Measurements from ENCODE around the gene AP1S2. TPM values are rescaled to one million over a fixed set of nuclear protein-coding genes. Genes with fewer than 3 reads are reported as not detected.

The AP1S2 gene
- total and polyA plus RNA-seq, 2 donors: 38.7 to 45.8 TPM

- 98% methylated on average over 5 of the region's 5 CpGs for WGBS
- Histone ChIP-seq H3K27me3 (ENCODE audit: control insufficient read depth in 2 of 2, insufficient read depth in 1 of 2, low read length in 1 of 2) (no peaks in the 10 kb centered on the region), H3K4me1 (ENCODE audit: control insufficient read depth in 2 of 2, insufficient read depth in 2 of 2, low read length in 2 of 2) (no peaks in the 10 kb centered on the region), H3K4me3 (ENCODE audit: low read length in 2 of 2) (no peak overlapping the region), H3K27ac (ENCODE audit: low read depth in 1 of 2, low read length in 1 of 2) (no peak overlapping the region), H3K36me3 (ENCODE audit: control insufficient read depth in 2 of 2, insufficient read depth in 2 of 2, low read length in 1 of 2) (peaks cover 7 to 36% of the 10 kb centered on the region in 2 donors), H3K9me3 (ENCODE audit: control insufficient read depth in 2 of 2, insufficient read depth in 1 of 2, low read length in 1 of 2) (no peaks in the 10 kb centered on the region)
- no peak for DNase-seq (ENCODE audit: low read depth in 6 of 9, low spot score in 9 of 9)
Observed at GRCh38 chrX:15825936-15826335, 28.7 kb downstream of the AP1S2 start.

GRCh38 chrX:15822922-15823321, 31.7 kb downstream of the AP1S2 start:
- no peak overlapping the region for H3K27ac ChIP-seq (ENCODE audit: low read depth in 1 of 2, low read length in 1 of 2)

GRCh38 chrX:15820106-15821073, 34.2 kb downstream of the AP1S2 start:
- H3K27me3 ChIP-seq (ENCODE audit: control insufficient read depth in 2 of 2, insufficient read depth in 1 of 2, low read length in 1 of 2): no peaks in the 10 kb centered on the region
- no peak for DNase-seq (ENCODE audit: low read depth in 6 of 9, low spot score in 9 of 9)
- peaks cover 0 to 8% of the 10 kb centered on the region in 2 donors for H3K4me1 ChIP-seq (ENCODE audit: control insufficient read depth in 2 of 2, insufficient read depth in 2 of 2, low read length in 2 of 2)
- H3K4me3 ChIP-seq (ENCODE audit: low read length in 2 of 2): no peak overlapping the region
- no peaks in the 10 kb centered on the region for H3K9me3 ChIP-seq (ENCODE audit: control insufficient read depth in 2 of 2, insufficient read depth in 1 of 2, low read length in 1 of 2)
- no peak overlapping the region for H3K27ac ChIP-seq (ENCODE audit: low read depth in 1 of 2, low read length in 1 of 2)
- peaks cover 11 to 69% of the 10 kb centered on the region in 2 donors for H3K36me3 ChIP-seq (ENCODE audit: control insufficient read depth in 2 of 2, insufficient read depth in 2 of 2, low read length in 1 of 2)
- WGBS: 88% methylated on average over 14 of the region's 14 CpGs

More at GRCh38 chrX:15822922-15823321, 31.7 kb downstream of the AP1S2 start:
- Histone ChIP-seq H3K36me3 (ENCODE audit: control insufficient read depth in 2 of 2, insufficient read depth in 2 of 2, low read length in 1 of 2) (peaks cover 11 to 58% of the 10 kb centered on the region in 2 donors), H3K4me1 (ENCODE audit: control insufficient read depth in 2 of 2, insufficient read depth in 2 of 2, low read length in 2 of 2) (no peaks in the 10 kb centered on the region), H3K4me3 (ENCODE audit: low read length in 2 of 2) (no peak overlapping the region), H3K27me3 (ENCODE audit: control insufficient read depth in 2 of 2, insufficient read depth in 1 of 2, low read length in 1 of 2) (no peaks in the 10 kb centered on the region), H3K9me3 (ENCODE audit: control insufficient read depth in 2 of 2, insufficient read depth in 1 of 2, low read length in 1 of 2) (no peaks in the 10 kb centered on the region)
- 99% methylated on average over 23 of the region's 23 CpGs for WGBS
- no peak for DNase-seq (ENCODE audit: low read depth in 6 of 9, low spot score in 9 of 9)

- peak overlapping the region in 1 of 2 donors; percentile 19 for H3K27ac ChIP-seq (ENCODE audit: low read depth in 1 of 2, low read length in 1 of 2)
- H3K9me3 ChIP-seq (ENCODE audit: control insufficient read depth in 2 of 2, insufficient read depth in 1 of 2, low read length in 1 of 2): no peaks in the 10 kb centered on the region
- no peak overlapping the region for H3K4me3 ChIP-seq (ENCODE audit: low read length in 2 of 2)
- peaks cover 0 to 8% of the 10 kb centered on the region in 2 donors for H3K4me1 ChIP-seq (ENCODE audit: control insufficient read depth in 2 of 2, insufficient read depth in 2 of 2, low read length in 2 of 2)
- peak in 7 of 9 donors; percentile 9 to 72 (median 22) for DNase-seq (ENCODE audit: low read depth in 6 of 9, low spot score in 9 of 9)
- 8% methylated on average over 4 of the region's 4 CpGs for WGBS
- peaks cover 5 to 60% of the 10 kb centered on the region in 2 donors for H3K36me3 ChIP-seq (ENCODE audit: control insufficient read depth in 2 of 2, insufficient read depth in 2 of 2, low read length in 1 of 2)
- no peaks in the 10 kb centered on the region for H3K27me3 ChIP-seq (ENCODE audit: control insufficient read depth in 2 of 2, insufficient read depth in 1 of 2, low read length in 1 of 2)
Observed at GRCh38 chrX:15816886-15817285, 37.7 kb downstream of the AP1S2 start.

GRCh38 chrX:15816438-15816809, 38.2 kb downstream of the AP1S2 start:
- H3K4me3 ChIP-seq (ENCODE audit: low read length in 2 of 2): no peak overlapping the region
- DNase-seq (ENCODE audit: low read depth in 6 of 9, low spot score in 9 of 9): no peak
- H3K9me3 ChIP-seq (ENCODE audit: control insufficient read depth in 2 of 2, insufficient read depth in 1 of 2, low read length in 1 of 2): no peaks in the 10 kb centered on the region
- H3K36me3 ChIP-seq (ENCODE audit: control insufficient read depth in 2 of 2, insufficient read depth in 2 of 2, low read length in 1 of 2): peaks cover 8 to 63% of the 10 kb centered on the region in 2 donors
- WGBS: 85% methylated on average over 1 of the region's 1 CpG
- no peaks in the 10 kb centered on the region for H3K27me3 ChIP-seq (ENCODE audit: control insufficient read depth in 2 of 2, insufficient read depth in 1 of 2, low read length in 1 of 2)
- H3K27ac ChIP-seq (ENCODE audit: low read depth in 1 of 2, low read length in 1 of 2): no peak overlapping the region
- H3K4me1 ChIP-seq (ENCODE audit: control insufficient read depth in 2 of 2, insufficient read depth in 2 of 2, low read length in 2 of 2): peaks cover 0 to 8% of the 10 kb centered on the region in 2 donors

GRCh38 chrX:15815779-15816437, 38.7 kb downstream of the AP1S2 start:
- H3K27ac ChIP-seq (ENCODE audit: low read depth in 1 of 2, low read length in 1 of 2): no peak overlapping the region
- H3K36me3 ChIP-seq (ENCODE audit: control insufficient read depth in 2 of 2, insufficient read depth in 2 of 2, low read length in 1 of 2): peaks cover 7 to 64% of the 10 kb centered on the region in 2 donors
- peaks cover 0 to 8% of the 10 kb centered on the region in 2 donors for H3K4me1 ChIP-seq (ENCODE audit: control insufficient read depth in 2 of 2, insufficient read depth in 2 of 2, low read length in 2 of 2)
- H3K9me3 ChIP-seq (ENCODE audit: control insufficient read depth in 2 of 2, insufficient read depth in 1 of 2, low read length in 1 of 2): no peaks in the 10 kb centered on the region
- 81% methylated on average over 10 of the region's 10 CpGs for WGBS
- H3K27me3 ChIP-seq (ENCODE audit: control insufficient read depth in 2 of 2, insufficient read depth in 1 of 2, low read length in 1 of 2): no peaks in the 10 kb centered on the region
- no peak overlapping the region for H3K4me3 ChIP-seq (ENCODE audit: low read length in 2 of 2)
- DNase-seq (ENCODE audit: low read depth in 6 of 9, low spot score in 9 of 9): peak in 6 of 9 donors; percentile 4 to 70 (median 18)

GRCh38 chrX:15814771-15815365, 39.7 kb downstream of the AP1S2 start:
- H3K27ac ChIP-seq (ENCODE audit: low read depth in 1 of 2, low read length in 1 of 2): no peak overlapping the region
- 82% methylated on average over 6 of the region's 6 CpGs for WGBS
- peaks cover 0 to 8% of the 10 kb centered on the region in 2 donors for H3K4me1 ChIP-seq (ENCODE audit: control insufficient read depth in 2 of 2, insufficient read depth in 2 of 2, low read length in 2 of 2)
- H3K4me3 ChIP-seq (ENCODE audit: low read length in 2 of 2): no peak overlapping the region
- DNase-seq (ENCODE audit: low read depth in 6 of 9, low spot score in 9 of 9): peak in 3 of 9 donors; percentile 9 to 31 (median 16)
- peaks cover 5 to 60% of the 10 kb centered on the region in 2 donors for H3K36me3 ChIP-seq (ENCODE audit: control insufficient read depth in 2 of 2, insufficient read depth in 2 of 2, low read length in 1 of 2)
- no peaks in the 10 kb centered on the region for H3K9me3 ChIP-seq (ENCODE audit: control insufficient read depth in 2 of 2, insufficient read depth in 1 of 2, low read length in 1 of 2)
- no peaks in the 10 kb centered on the region for H3K27me3 ChIP-seq (ENCODE audit: control insufficient read depth in 2 of 2, insufficient read depth in 1 of 2, low read length in 1 of 2)

- Histone ChIP-seq H3K4me1 (ENCODE audit: control insufficient read depth in 2 of 2, insufficient read depth in 2 of 2, low read length in 2 of 2) (peaks cover 0 to 8% of the 10 kb centered on the region in 2 donors), H3K27ac (ENCODE audit: low read depth in 1 of 2, low read length in 1 of 2) (no peak overlapping the region), H3K36me3 (ENCODE audit: control insufficient read depth in 2 of 2, insufficient read depth in 2 of 2, low read length in 1 of 2) (peaks cover 11 to 60% of the 10 kb centered on the region in 2 donors), H3K9me3 (ENCODE audit: control insufficient read depth in 2 of 2, insufficient read depth in 1 of 2, low read length in 1 of 2) (no peaks in the 10 kb centered on the region), H3K27me3 (ENCODE audit: control insufficient read depth in 2 of 2, insufficient read depth in 1 of 2, low read length in 1 of 2) (no peaks in the 10 kb centered on the region), H3K4me3 (ENCODE audit: low read length in 2 of 2) (no peak overlapping the region)
- WGBS: 100% methylated on average over 1 of the region's 1 CpG
- no peak for DNase-seq (ENCODE audit: low read depth in 6 of 9, low spot score in 9 of 9)
Observed at GRCh38 chrX:15813416-15813815, 41.2 kb downstream of the AP1S2 start.
